Measurements from ENCODE around the gene CLNK.

Gene CLNK

GRCh38 chr4:10703766-10704429, 19.3 kb upstream of the CLNK start:
- no peaks in the 10 kb centered on the region for H3K27me3 ChIP-seq
- no peaks in the 10 kb centered on the region for H4K20me1 ChIP-seq
- peak overlapping the region in 4 of 11 experiments; percentile 18 to 58 (median 24); a peak in 5 of 22 replicates for H3K4me2 ChIP-seq
- no peaks in the 10 kb centered on the region for H3K9me3 ChIP-seq (replicated peaks in 1 of 11)
- no peaks in the 10 kb centered on the region for H3K36me3 ChIP-seq
- H3K4me3 ChIP-seq = no peak overlapping the region
- TF ChIP-seq Cebpa-rat (IDR thresholded peaks at IDR 0.05) = no peak
- peak overlapping the region in 1 of 11 experiments; percentile 13; a peak in 1 of 22 replicates for H3K27ac ChIP-seq
- peaks cover 0 to 20% (median 4%) of the 10 kb centered on the region in 10 experiments; a peak in 8 of 20 replicates for H3K4me1 ChIP-seq
- H3K9ac ChIP-seq = no peak overlapping the region

GRCh38 chr4:10703156-10703555, 18.6 kb upstream of the CLNK start:
- no peak overlapping the region for H3K27ac ChIP-seq
- H3K9ac ChIP-seq = no peak overlapping the region
- no peak overlapping the region for H3K4me3 ChIP-seq
- 0 out of 22 replicates have a peak, but pooled peaks cover 0 to 5% (median 0%) of the 10 kb centered on the region in 11 experiments for H3K9me3 ChIP-seq (replicated peaks in 1 of 11)
- no peaks in the 10 kb centered on the region for H4K20me1 ChIP-seq
- TF ChIP-seq Cebpa-rat (IDR thresholded peaks at IDR 0.05) = no peak
- peaks cover 0 to 20% (median 4%) of the 10 kb centered on the region in 10 experiments; a peak in 8 of 20 replicates for H3K4me1 ChIP-seq
- H3K27me3 ChIP-seq = no peaks in the 10 kb centered on the region
- no peaks in the 10 kb centered on the region for H3K36me3 ChIP-seq
- H3K4me2 ChIP-seq = no peak overlapping the region

DNA sequence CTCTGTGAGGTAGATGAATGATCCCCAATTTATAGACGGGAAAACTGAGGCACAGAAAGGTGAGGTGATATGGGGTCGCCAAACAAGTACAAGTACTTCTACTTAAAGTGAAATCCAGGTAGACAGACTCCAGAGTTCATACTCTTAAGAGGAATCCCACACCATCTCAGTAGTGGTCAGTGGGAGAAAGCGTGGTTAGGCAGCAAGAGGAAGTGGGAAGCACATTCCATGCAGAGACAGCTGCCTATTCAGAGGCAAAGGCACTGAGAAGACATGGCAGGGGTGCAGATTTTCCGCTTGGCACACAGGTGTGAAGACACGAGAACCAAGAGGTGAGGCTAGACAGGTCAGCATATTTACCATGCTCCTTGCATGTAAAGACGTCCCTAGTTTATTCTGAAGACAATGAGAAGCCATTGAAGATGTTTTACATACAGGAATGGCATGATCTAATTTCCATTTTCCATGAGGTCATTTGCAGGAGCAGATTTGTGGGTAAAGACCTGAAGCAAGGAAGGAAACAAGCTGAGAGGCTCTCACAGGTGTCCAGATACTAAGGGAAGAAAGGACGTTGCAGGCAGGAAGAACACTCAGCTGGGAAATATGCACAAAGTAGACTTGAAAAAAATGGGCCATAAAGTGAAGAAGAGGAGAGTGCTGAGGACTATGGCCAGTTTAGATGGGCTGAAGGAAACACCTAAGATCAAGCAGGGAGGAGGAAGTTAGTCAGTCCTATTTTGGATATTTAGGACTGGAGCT, 17.3 kb upstream of the CLNK start:
- H3K27me3 ChIP-seq = no peaks in the 10 kb centered on the region
- H3K4me1 ChIP-seq = peaks cover 0 to 20% (median 4%) of the 10 kb centered on the region in 10 experiments; a peak in 8 of 20 replicates
- peak overlapping the region in 2 of 11 experiments; percentile 17 to 25; a peak in 1 of 22 replicates for H3K4me2 ChIP-seq
- H3K27ac ChIP-seq = no peak overlapping the region
- no peak overlapping the region for H3K4me3 ChIP-seq
- H3K9ac ChIP-seq = no peak overlapping the region
- 0 out of 22 replicates have a peak, but pooled peaks cover 0 to 5% (median 0%) of the 10 kb centered on the region in 11 experiments for H3K9me3 ChIP-seq (replicated peaks in 1 of 11)
- H3K36me3 ChIP-seq = no peaks in the 10 kb centered on the region
- TF ChIP-seq Cebpa-rat (IDR thresholded peaks at IDR 0.05) = no peak
- no peaks in the 10 kb centered on the region for H4K20me1 ChIP-seq

DNA sequence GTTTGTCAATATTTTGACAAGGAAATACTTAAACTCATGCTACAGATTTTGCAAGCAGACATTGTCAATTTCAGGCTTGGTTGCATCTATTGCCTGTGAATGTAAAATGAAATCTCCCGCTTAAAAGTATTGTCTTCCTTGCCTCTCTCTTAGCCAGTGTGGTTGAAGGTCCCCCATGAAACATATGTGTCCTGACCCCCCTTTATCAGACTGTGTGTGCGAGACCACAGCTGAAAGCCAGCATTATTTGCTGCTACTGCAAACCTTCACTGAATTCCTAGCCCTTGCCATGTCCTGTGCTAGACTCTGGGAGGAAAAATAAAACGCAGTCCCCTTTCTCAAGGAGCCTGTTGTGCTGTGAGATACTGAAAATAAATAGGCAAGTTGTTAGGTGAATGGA, 16.6 kb upstream of the CLNK start:
- H3K4me2 ChIP-seq = no peak overlapping the region
- H3K4me1 ChIP-seq = peaks cover 0 to 20% (median 4%) of the 10 kb centered on the region in 10 experiments; a peak in 8 of 20 replicates
- no peaks in the 10 kb centered on the region for H4K20me1 ChIP-seq
- no peak for TF ChIP-seq Cebpa-rat (IDR thresholded peaks at IDR 0.05)
- H3K27ac ChIP-seq = no peak overlapping the region
- no peaks in the 10 kb centered on the region for H3K36me3 ChIP-seq
- no peak overlapping the region for H3K9ac ChIP-seq
- no peaks in the 10 kb centered on the region for H3K27me3 ChIP-seq
- H3K9me3 ChIP-seq (replicated peaks in 1 of 11) = 0 out of 22 replicates have a peak, but pooled peaks cover 0 to 5% (median 0%) of the 10 kb centered on the region in 11 experiments
- no peak overlapping the region for H3K4me3 ChIP-seq

DNA sequence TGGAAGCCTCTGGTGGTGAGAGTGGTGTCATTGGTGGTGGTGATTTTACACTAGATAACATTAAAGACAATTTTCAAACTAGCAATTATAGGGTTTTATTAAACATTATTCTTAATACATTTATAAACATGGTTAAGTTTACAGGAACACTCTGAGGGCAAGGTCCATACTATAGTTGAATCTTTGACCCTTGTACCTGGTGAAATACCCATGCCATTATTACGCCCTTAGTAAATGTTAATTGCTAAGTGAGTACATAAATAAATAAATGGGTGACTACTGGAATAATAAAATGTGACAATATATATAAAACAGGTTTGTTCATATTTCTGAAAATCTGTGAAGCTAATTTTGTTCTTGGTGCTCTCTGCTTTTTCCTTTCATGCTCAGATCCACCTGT, 13.6 kb upstream of the CLNK start:
- H3K4me2 ChIP-seq = no peak overlapping the region
- H3K4me1 ChIP-seq = peaks cover 0 to 7% (median 4%) of the 10 kb centered on the region in 10 experiments; a peak in 6 of 20 replicates
- H3K36me3 ChIP-seq = no peaks in the 10 kb centered on the region
- H3K27me3 ChIP-seq = no peaks in the 10 kb centered on the region
- H3K9ac ChIP-seq = no peak overlapping the region
- H4K20me1 ChIP-seq = no peaks in the 10 kb centered on the region
- H3K27ac ChIP-seq = no peak overlapping the region
- no peak overlapping the region for H3K4me3 ChIP-seq
- 0 out of 22 replicates have a peak, but pooled peaks cover 0 to 5% (median 0%) of the 10 kb centered on the region in 11 experiments for H3K9me3 ChIP-seq (replicated peaks in 1 of 11)
- no peak for TF ChIP-seq Cebpa-rat (IDR thresholded peaks at IDR 0.05)

DNA sequence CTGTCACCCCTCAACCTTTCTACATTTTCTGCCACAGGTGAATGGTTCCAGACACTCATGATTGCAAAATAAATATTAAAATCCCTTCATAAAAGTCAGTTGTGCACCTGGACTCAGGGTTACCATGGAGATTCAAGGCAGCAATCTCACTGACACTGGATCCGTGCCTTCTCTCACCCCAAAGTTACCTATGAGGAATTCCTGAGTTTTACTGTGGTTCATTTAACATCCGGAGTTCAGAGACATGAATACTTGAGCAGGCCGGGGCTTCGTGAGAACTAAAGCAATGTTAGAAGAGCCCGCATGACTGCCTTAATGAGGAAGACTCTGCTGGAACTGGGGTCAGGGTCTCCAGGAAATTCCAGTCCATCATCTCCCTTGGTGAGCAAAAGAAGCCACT, 12.5 kb upstream of the CLNK start:
- TF ChIP-seq Cebpa-rat (IDR thresholded peaks at IDR 0.05) = no peak
- H3K9me3 ChIP-seq (replicated peaks in 1 of 11) = 0 out of 22 replicates have a peak, but pooled peaks cover 0 to 5% (median 0%) of the 10 kb centered on the region in 11 experiments

GRCh38 chr4:10696253-10696652, 11.7 kb upstream of the CLNK start:
- TF ChIP-seq Cebpa-rat (IDR thresholded peaks at IDR 0.05) = no peak
- Histone ChIP-seq H3K9me3 (replicated peaks in 1 of 11) (0 out of 22 replicates have a peak, but pooled peaks cover 0 to 5% (median 0%) of the 10 kb centered on the region in 11 experiments), H3K4me3 (no peak overlapping the region), H3K36me3 (no peaks in the 10 kb centered on the region), H3K27me3 (no peaks in the 10 kb centered on the region), H3K9ac (no peak overlapping the region), H3K27ac (no peak overlapping the region), H3K4me1 (no peaks in the 10 kb centered on the region), H4K20me1 (no peaks in the 10 kb centered on the region), H3K4me2 (no peak overlapping the region)

More for the DNA sequence above, 12.5 kb upstream of the CLNK start:
- no peak overlapping the region for H3K27ac ChIP-seq
- H3K4me1 ChIP-seq = peaks cover 0 to 7% (median 4%) of the 10 kb centered on the region in 10 experiments; a peak in 6 of 20 replicates
- no peak overlapping the region for H3K4me3 ChIP-seq
- H3K27me3 ChIP-seq = no peaks in the 10 kb centered on the region
- H3K9ac ChIP-seq = no peak overlapping the region
- H4K20me1 ChIP-seq = no peaks in the 10 kb centered on the region
- H3K36me3 ChIP-seq = no peaks in the 10 kb centered on the region
- H3K4me2 ChIP-seq = no peak overlapping the region

- H3K27ac ChIP-seq = no peak overlapping the region
- TF ChIP-seq Cebpa-rat (IDR thresholded peaks at IDR 0.05) = no peak
- H3K4me1 ChIP-seq = peaks cover 0 to 10% (median 2%) of the 10 kb centered on the region in 10 experiments; a peak in 8 of 20 replicates
- no peaks in the 10 kb centered on the region for H3K36me3 ChIP-seq
- H3K27me3 ChIP-seq = no peaks in the 10 kb centered on the region
- no peak overlapping the region for H3K4me3 ChIP-seq
- 0 out of 22 replicates have a peak, but pooled peaks cover 0 to 5% (median 0%) of the 10 kb centered on the region in 11 experiments for H3K9me3 ChIP-seq (replicated peaks in 1 of 11)
- no peaks in the 10 kb centered on the region for H4K20me1 ChIP-seq
- H3K4me2 ChIP-seq = no peak overlapping the region
- H3K9ac ChIP-seq = no peak overlapping the region
Observed at GRCh38 chr4:10694828-10695209, 10.3 kb upstream of the CLNK start.

GRCh38 chr4:10694151-10694827, 9.7 kb upstream of the CLNK start:
- TF ChIP-seq Cebpa-rat (IDR thresholded peaks at IDR 0.05) = no peak
- Histone ChIP-seq H3K9ac (no peak overlapping the region), H3K4me1 (peaks cover 0 to 12% (median 3%) of the 10 kb centered on the region in 10 experiments; a peak in 8 of 20 replicates), H3K4me2 (no peak overlapping the region), H3K27ac (no peak overlapping the region), H3K4me3 (no peak overlapping the region), H3K9me3 (replicated peaks in 1 of 11) (0 out of 22 replicates have a peak, but pooled peaks cover 0 to 5% (median 0%) of the 10 kb centered on the region in 11 experiments), H3K27me3 (no peaks in the 10 kb centered on the region), H4K20me1 (no peaks in the 10 kb centered on the region), H3K36me3 (no peaks in the 10 kb centered on the region)

All from BLaER1 treated with 17β-estradiol and CSF1 and Interleukin-3, amounts not matched to agents 10 nM and 100 nM (cell line).